ENCODE measurements around the gene TBC1D22A.

The TBC1D22A gene

GRCh38 chr22:47205081-47205491 is 442.6 kb downstream of the TBC1D22A start:
- Mint-ChIP-seq H3K27ac (no peak overlapping the region), H3K36me3 (ENCODE audit: low read depth) (no peaks in the 10 kb centered on the region), H3K4me3 (no peak overlapping the region), H3K4me1 (peaks cover 12% of the 10 kb centered on the region), H3K27me3 (ENCODE audit: low read depth) (peaks cover 11% of the 10 kb centered on the region), H3K9me3 (peaks cover 13% of the 10 kb centered on the region)
- no peak for TF ChIP-seq CTCF (IDR thresholded peaks at IDR 0.05; ENCODE audit: unreplicated experiment in 3 of 3)

- no peak overlapping the region for H3K27ac Mint-ChIP-seq
- peaks cover 7% of the 10 kb centered on the region for H3K4me1 Mint-ChIP-seq
- peaks cover 11% of the 10 kb centered on the region for H3K27me3 Mint-ChIP-seq (ENCODE audit: low read depth)
- peaks cover 17% of the 10 kb centered on the region for H3K9me3 Mint-ChIP-seq
- no peaks in the 10 kb centered on the region for H3K36me3 Mint-ChIP-seq (ENCODE audit: low read depth)
- no peak overlapping the region for H3K4me3 Mint-ChIP-seq
- TF ChIP-seq CTCF (IDR thresholded peaks at IDR 0.05; ENCODE audit: unreplicated experiment in 3 of 3): no peak
Observed at GRCh38 chr22:47205554-47205953, 443.1 kb downstream of the TBC1D22A start.

- Mint-ChIP-seq H3K9me3 (peaks cover 17% of the 10 kb centered on the region), H3K4me1 (peaks cover 6% of the 10 kb centered on the region), H3K4me3 (no peak overlapping the region), H3K27me3 (ENCODE audit: low read depth) (peaks cover 11% of the 10 kb centered on the region), H3K27ac (no peak overlapping the region), H3K36me3 (ENCODE audit: low read depth) (no peaks in the 10 kb centered on the region)
- no peak for TF ChIP-seq CTCF (IDR thresholded peaks at IDR 0.05; ENCODE audit: unreplicated experiment in 3 of 3)
Observed at GRCh38 chr22:47206164-47206563, 443.7 kb downstream of the TBC1D22A start.

GRCh38 chr22:47206666-47207218 is 444.3 kb downstream of the TBC1D22A start:
- no peak overlapping the region for H3K27ac Mint-ChIP-seq
- no peaks in the 10 kb centered on the region for H3K36me3 Mint-ChIP-seq (ENCODE audit: low read depth)
- peaks cover 17% of the 10 kb centered on the region for H3K9me3 Mint-ChIP-seq

GRCh38 chr22:47207387-47207786 is 444.9 kb downstream of the TBC1D22A start:
- Mint-ChIP-seq H3K27me3 (ENCODE audit: low read depth) (peaks cover 11% of the 10 kb centered on the region), H3K4me3 (no peak overlapping the region), H3K36me3 (ENCODE audit: low read depth) (no peaks in the 10 kb centered on the region), H3K4me1 (peaks cover 6% of the 10 kb centered on the region), H3K27ac (no peak overlapping the region), H3K9me3 (peaks cover 20% of the 10 kb centered on the region)
- TF ChIP-seq CTCF (IDR thresholded peaks at IDR 0.05; ENCODE audit: unreplicated experiment in 3 of 3): no peak

More at GRCh38 chr22:47206666-47207218, 444.3 kb downstream of the TBC1D22A start:
- Mint-ChIP-seq H3K27me3 (ENCODE audit: low read depth) (peaks cover 11% of the 10 kb centered on the region), H3K4me3 (no peak overlapping the region), H3K4me1 (peaks cover 6% of the 10 kb centered on the region)
- no peak for TF ChIP-seq CTCF (IDR thresholded peaks at IDR 0.05; ENCODE audit: unreplicated experiment in 3 of 3)

- H3K9me3 Mint-ChIP-seq: peaks cover 27% of the 10 kb centered on the region
- peaks cover 14% of the 10 kb centered on the region for H3K27me3 Mint-ChIP-seq (ENCODE audit: low read depth)
- H3K27ac Mint-ChIP-seq: no peak overlapping the region
- H3K4me3 Mint-ChIP-seq: no peak overlapping the region
- TF ChIP-seq CTCF (IDR thresholded peaks at IDR 0.05; ENCODE audit: unreplicated experiment in 3 of 3): no peak
- peaks cover 4% of the 10 kb centered on the region for H3K36me3 Mint-ChIP-seq (ENCODE audit: low read depth)
- H3K4me1 Mint-ChIP-seq: peaks cover 6% of the 10 kb centered on the region
Observed at GRCh38 chr22:47207846-47208554, 445.6 kb downstream of the TBC1D22A start.
